Type B pancreatic cell (in vitro differentiated cells): ENCODE measurements around the gene SH3TC2. TPM values are rescaled to one million over a fixed set of nuclear protein-coding genes. Genes with fewer than 3 reads are reported as not detected.

Experiments
- DNase-seq: peaks from one replicate; pipeline ENCODE4 v3.0.0; 2021; ENCODE audit warnings: mixed read lengths; ENCODE audit not compliant: unreplicated experiment; ENCODE audit errors: extremely low spot score
- H3K27ac Mint-ChIP-seq: 2 replicates; pipeline ENCODE4 v1.8.0; 2021; ENCODE audit warnings: mild to moderate bottlenecking, mixed read lengths
- H3K27me3 Mint-ChIP-seq: 2 replicates; pipeline ENCODE4 v1.8.0; 2021; ENCODE audit warnings: mixed read lengths
- H3K36me3 Mint-ChIP-seq: 2 replicates; pipeline ENCODE4 v1.8.0; 2021; ENCODE audit warnings: mixed read lengths
- H3K4me1 Mint-ChIP-seq: one replicate; pipeline ENCODE4 v1.8.0; 2021; ENCODE audit warnings: mixed read lengths; ENCODE audit not compliant: unreplicated experiment
- H3K4me3 Mint-ChIP-seq: 2 replicates; pipeline ENCODE4 v1.8.0; 2021; ENCODE audit warnings: mild to moderate bottlenecking, mixed read lengths
- H3K9me3 Mint-ChIP-seq: 2 replicates; pipeline ENCODE4 v1.8.0; 2021; ENCODE audit warnings: mixed read lengths
- microRNA-seq: library from miRNA; unstranded; fragments of <30 nt; microRNA quantifications from one replicate; pipeline ENCODE4, GENCODE V29; 2020
- total RNA-seq: library from RNA; stranded (reverse); gene quantifications from 2 replicates; pipeline ENCODE4 v1.2.1, GENCODE V29; 2021; ENCODE audit warnings: low replicate concordance
- TF ChIP-seq, protein P1 (sequence below): fragments of 200-600 bp; sonication (generic); conservative IDR thresholded peaks from 2 replicates; pipeline ENCODE4 v1.5.0; 2021; ENCODE audit warnings: antibody characterized with exemption, mild to moderate bottlenecking

SH3TC2 gene
- total RNA-seq, 1 donor from 2014 or later, result 8.6 TPM

DNA sequence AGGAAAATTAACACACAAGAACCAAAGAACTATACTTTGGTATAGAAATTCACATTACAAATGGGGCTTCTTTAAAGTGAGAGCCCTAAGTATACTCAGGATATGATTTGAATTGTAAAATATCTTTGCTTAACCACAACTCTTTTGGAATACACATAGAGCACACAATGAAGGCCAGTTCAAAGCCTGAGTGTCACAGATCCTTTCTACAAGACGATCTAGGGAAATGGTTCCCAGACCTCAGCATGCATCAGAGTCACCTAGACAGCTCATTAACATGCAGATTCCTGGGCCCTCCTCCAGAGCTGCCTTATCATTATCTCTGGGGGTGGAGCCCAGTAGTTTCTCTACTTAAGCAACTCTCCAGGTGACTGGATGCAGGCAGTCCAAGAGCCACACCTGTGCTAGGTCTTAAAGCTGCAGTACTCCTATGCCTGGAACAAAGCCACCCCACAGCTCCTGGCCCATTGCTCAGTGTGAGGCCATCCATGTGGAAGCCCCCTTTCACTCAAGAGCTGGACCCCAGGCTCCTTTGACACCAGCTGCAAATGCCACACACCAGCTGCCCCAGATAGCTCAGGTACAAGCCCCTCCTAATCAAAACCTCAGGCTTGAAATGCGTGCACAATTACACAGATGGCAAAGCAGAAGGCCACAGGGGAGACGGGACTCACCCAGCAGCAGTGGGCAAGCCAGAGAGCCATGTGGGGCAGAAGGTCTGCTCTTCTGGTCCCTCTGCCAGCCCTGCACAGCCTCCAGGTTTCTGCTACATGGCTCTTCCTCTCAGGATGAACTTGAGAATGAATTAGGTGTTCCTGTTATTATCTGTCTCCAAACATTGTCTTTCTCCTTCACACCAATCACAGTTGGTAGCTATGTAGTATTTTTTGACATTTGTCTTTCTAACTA, 106.1 kb downstream of the SH3TC2 start:
- Mint-ChIP-seq H3K4me1 (no peaks in the 10 kb centered on the region), H3K9me3 (no peaks in the 10 kb centered on the region), H3K27ac (no peak overlapping the region), H3K27me3 (no peaks in the 10 kb centered on the region), H3K36me3 (no peaks in the 10 kb centered on the region), H3K4me3 (no peak overlapping the region)
- TF ChIP-seq, protein P1, sequence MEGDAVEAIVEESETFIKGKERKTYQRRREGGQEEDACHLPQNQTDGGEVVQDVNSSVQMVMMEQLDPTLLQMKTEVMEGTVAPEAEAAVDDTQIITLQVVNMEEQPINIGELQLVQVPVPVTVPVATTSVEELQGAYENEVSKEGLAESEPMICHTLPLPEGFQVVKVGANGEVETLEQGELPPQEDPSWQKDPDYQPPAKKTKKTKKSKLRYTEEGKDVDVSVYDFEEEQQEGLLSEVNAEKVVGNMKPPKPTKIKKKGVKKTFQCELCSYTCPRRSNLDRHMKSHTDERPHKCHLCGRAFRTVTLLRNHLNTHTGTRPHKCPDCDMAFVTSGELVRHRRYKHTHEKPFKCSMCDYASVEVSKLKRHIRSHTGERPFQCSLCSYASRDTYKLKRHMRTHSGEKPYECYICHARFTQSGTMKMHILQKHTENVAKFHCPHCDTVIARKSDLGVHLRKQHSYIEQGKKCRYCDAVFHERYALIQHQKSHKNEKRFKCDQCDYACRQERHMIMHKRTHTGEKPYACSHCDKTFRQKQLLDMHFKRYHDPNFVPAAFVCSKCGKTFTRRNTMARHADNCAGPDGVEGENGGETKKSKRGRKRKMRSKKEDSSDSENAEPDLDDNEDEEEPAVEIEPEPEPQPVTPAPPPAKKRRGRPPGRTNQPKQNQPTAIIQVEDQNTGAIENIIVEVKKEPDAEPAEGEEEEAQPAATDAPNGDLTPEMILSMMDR, result no peak
- no peak for DNase-seq

Small RNA genes within 50 kb of the gene (microRNA-seq; reads per million reads assigned to microRNA genes)
- gene MIR584, result 21.2 reads per million, percentile 44 among the genes with 10 or more reads in this experiment

Other genes starting within 250 kb of the SH3TC2 start
- gene ADRB2, start 236.5 kb downstream of the SH3TC2 start, total RNA-seq, result 0.81 and 1.3 TPM in 2 replicates
- 7.8 and 8.0 TPM in 2 replicates for gene ABLIM3, start 78.4 kb upstream of the SH3TC2 start, total RNA-seq
- gene AFAP1L1, start 208.8 kb upstream of the SH3TC2 start, total RNA-seq, result 6.4 and 12.1 TPM in 2 replicates